ENCODE data around the gene TMEM234. TPM values are rescaled to one million over a fixed set of nuclear protein-coding genes. Genes with fewer than 3 reads are reported as not detected.
A peak's percentile ranks its signal among the peaks of the same experiment; 100 is the strongest.

TMEM234 gene
- total RNA-seq, 1 experiment from 2014 or later, result 23.3 TPM

DNA sequence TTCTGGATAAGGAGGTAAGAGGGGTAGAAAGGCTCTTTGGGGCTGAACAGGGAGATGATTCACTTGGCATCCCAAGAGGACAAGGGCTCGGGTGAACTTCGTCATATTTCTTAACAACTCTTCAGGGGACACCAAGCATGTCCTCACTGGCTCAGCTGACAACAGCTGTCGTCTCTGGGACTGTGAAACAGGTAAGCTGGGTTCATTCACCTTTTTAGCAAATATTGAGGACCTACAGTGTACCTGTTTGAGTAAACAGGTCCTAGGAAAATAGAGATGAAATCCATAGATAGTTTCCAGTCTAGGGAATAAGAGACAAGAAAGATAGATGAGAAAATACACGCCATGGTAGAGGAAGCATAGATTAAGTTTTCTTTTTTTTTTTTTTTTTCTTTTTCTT lies 2.1 kb upstream of the TMEM234 start:
- H3K9me3 ChIP-seq (ENCODE audit: control insufficient read depth, insufficient read depth, low read depth, low read length), result no peaks in the 10 kb centered on the region
- H3K4me1 ChIP-seq (ENCODE audit: control insufficient read depth, insufficient read depth, low read length), result peaks cover 19% of the 10 kb centered on the region
- ChIA-PET CTCF (no interaction called here), POLR2A (interaction anchor here (0.6 to 1.0 kb wide), 2 partner anchors 16 to 24 kb away, joined by 4 to 5 read pairs; no protein-coding TSS in a partner anchor)
- no TSS peak for BruUV-seq (replicated peaks)
- peak overlapping the region; percentile 14; the same call in 1 of the 2 replicates for H3K27ac ChIP-seq (ENCODE audit: low read length)
- intact Hi-C loops (cut with micrococcal nuclease; ENCODE audit: unreplicated experiment) (no loop called here), in situ Hi-C loops (cut with HindIII; ENCODE audit: low pct_unique_long_range_greater_than_20kb, low sequenced_read_pairs) (no loop called here)
- TF ChIP-seq SIN3A (IDR thresholded peaks at IDR 0.05; ENCODE audit: borderline replicate concordance, insufficient read depth, low read depth, low read length) (no peak), REST (IDR thresholded peaks at IDR 0.05; ENCODE audit: insufficient read depth in 1 of 2, low read depth in 2 of 2, low read length in 1 of 2) (no peak), POLR2AphosphoS5 (IDR thresholded peaks at IDR 0.05; ENCODE audit: low read depth, low read length) (no peak), TCF7L2 (IDR thresholded peaks at IDR 0.05; ENCODE audit: low read depth, low read length) (no peak), CTCF (IDR thresholded peaks at IDR 0.05) (no peak)
- no peak overlapping the region for H3K4me3 ChIP-seq (ENCODE audit: low read depth in 2 of 2, low read length in 2 of 2)
- no peak for ATAC-seq
- peaks cover 24% of the 10 kb centered on the region for H3K36me3 ChIP-seq (ENCODE audit: control insufficient read depth, insufficient read depth, low read length)
- DNase-seq (ENCODE audit: low read depth, low spot score), result no peak
- H3K27me3 ChIP-seq (ENCODE audit: control insufficient read depth, insufficient read depth, low read length), result no peaks in the 10 kb centered on the region

DNA sequence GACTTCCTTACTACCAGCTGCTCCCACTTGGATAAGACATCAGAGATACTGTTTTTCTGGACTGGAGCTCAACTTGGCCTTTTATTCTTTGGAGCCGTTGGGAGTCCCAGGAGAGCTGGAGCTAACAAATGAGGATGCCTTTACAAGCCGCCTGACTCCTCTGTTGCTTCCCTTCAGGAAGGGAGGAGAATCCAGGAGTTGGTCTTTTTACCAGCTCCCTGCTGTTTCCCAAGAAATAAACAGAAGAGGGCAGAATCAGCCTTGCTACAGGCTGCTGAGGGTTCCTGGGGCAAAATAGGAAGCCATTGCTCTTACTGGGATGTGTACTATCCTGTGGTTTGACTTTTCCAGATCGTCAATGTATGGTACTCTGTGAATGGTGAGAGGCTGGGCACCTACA lies 1.5 kb upstream of the TMEM234 start:
- intact Hi-C loops (cut with micrococcal nuclease; ENCODE audit: unreplicated experiment), result no loop called here
- Histone ChIP-seq H3K27me3 (ENCODE audit: control insufficient read depth, insufficient read depth, low read length) (no peaks in the 10 kb centered on the region), H3K9me3 (ENCODE audit: control insufficient read depth, insufficient read depth, low read depth, low read length) (no peaks in the 10 kb centered on the region), H3K4me1 (ENCODE audit: control insufficient read depth, insufficient read depth, low read length) (peaks cover 19% of the 10 kb centered on the region), H3K4me3 (ENCODE audit: low read depth in 2 of 2, low read length in 2 of 2) (peak overlapping the region; percentile 95 to 99; a peak in 3 of 4 replicates), H3K36me3 (ENCODE audit: control insufficient read depth, insufficient read depth, low read length) (peaks cover 23% of the 10 kb centered on the region), H3K27ac (ENCODE audit: low read length) (peak overlapping the region; percentile 14; the same call in 1 of the 2 replicates)
- no peak for DNase-seq (ENCODE audit: low read depth, low spot score)
- no peak for TF ChIP-seq POLR2AphosphoS5 (IDR thresholded peaks at IDR 0.05; ENCODE audit: low read depth, low read length)
- no peak for TF ChIP-seq REST (IDR thresholded peaks at IDR 0.05; ENCODE audit: insufficient read depth in 1 of 2, low read depth in 2 of 2, low read length in 1 of 2)
- no peak for TF ChIP-seq CTCF (IDR thresholded peaks at IDR 0.05)
- no peak for TF ChIP-seq TCF7L2 (IDR thresholded peaks at IDR 0.05; ENCODE audit: low read depth, low read length)
- no peak for TF ChIP-seq SIN3A (IDR thresholded peaks at IDR 0.05; ENCODE audit: borderline replicate concordance, insufficient read depth, low read depth, low read length)
- in situ Hi-C loops (cut with HindIII; ENCODE audit: low pct_unique_long_range_greater_than_20kb, low sequenced_read_pairs), result no loop called here
- ChIA-PET CTCF (interaction anchor here (0.6 kb wide), 1 partner anchor 8 kb away, joined by 3 read pairs; no protein-coding TSS in a partner anchor), POLR2A (no interaction called here)
- no TSS peak for BruUV-seq (replicated peaks)
- ATAC-seq, result no peak

Data from Panc1 (cell line).